Type B pancreatic cell (in vitro differentiated cells): ENCODE measurements around the gene RAP1GAP. TPM values are rescaled to one million over a fixed set of nuclear protein-coding genes. Genes with fewer than 3 reads are reported as not detected.

Experiments
- DNase-seq: peaks from one replicate; pipeline ENCODE4 v3.0.0; 2021; ENCODE audit warnings: mixed read lengths; ENCODE audit not compliant: unreplicated experiment; ENCODE audit errors: extremely low spot score
- H3K27ac Mint-ChIP-seq: 2 replicates; pipeline ENCODE4 v1.8.0; 2021; ENCODE audit warnings: mild to moderate bottlenecking, mixed read lengths
- H3K27me3 Mint-ChIP-seq: 2 replicates; pipeline ENCODE4 v1.8.0; 2021; ENCODE audit warnings: mixed read lengths
- H3K36me3 Mint-ChIP-seq: 2 replicates; pipeline ENCODE4 v1.8.0; 2021; ENCODE audit warnings: mixed read lengths
- H3K4me1 Mint-ChIP-seq: one replicate; pipeline ENCODE4 v1.8.0; 2021; ENCODE audit warnings: mixed read lengths; ENCODE audit not compliant: unreplicated experiment
- H3K4me3 Mint-ChIP-seq: 2 replicates; pipeline ENCODE4 v1.8.0; 2021; ENCODE audit warnings: mild to moderate bottlenecking, mixed read lengths
- H3K9me3 Mint-ChIP-seq: 2 replicates; pipeline ENCODE4 v1.8.0; 2021; ENCODE audit warnings: mixed read lengths
- total RNA-seq: library from RNA; stranded (reverse); gene quantifications from 2 replicates; pipeline ENCODE4 v1.2.1, GENCODE V29; 2021; ENCODE audit warnings: low replicate concordance
- TF ChIP-seq, protein P1 (sequence below): fragments of 200-600 bp; sonication (generic); conservative IDR thresholded peaks from 2 replicates; pipeline ENCODE4 v1.5.0; 2021; ENCODE audit warnings: antibody characterized with exemption, mild to moderate bottlenecking

Gene RAP1GAP
- total RNA-seq, 1 donor from 2014 or later, result 18.5 TPM

DNA sequence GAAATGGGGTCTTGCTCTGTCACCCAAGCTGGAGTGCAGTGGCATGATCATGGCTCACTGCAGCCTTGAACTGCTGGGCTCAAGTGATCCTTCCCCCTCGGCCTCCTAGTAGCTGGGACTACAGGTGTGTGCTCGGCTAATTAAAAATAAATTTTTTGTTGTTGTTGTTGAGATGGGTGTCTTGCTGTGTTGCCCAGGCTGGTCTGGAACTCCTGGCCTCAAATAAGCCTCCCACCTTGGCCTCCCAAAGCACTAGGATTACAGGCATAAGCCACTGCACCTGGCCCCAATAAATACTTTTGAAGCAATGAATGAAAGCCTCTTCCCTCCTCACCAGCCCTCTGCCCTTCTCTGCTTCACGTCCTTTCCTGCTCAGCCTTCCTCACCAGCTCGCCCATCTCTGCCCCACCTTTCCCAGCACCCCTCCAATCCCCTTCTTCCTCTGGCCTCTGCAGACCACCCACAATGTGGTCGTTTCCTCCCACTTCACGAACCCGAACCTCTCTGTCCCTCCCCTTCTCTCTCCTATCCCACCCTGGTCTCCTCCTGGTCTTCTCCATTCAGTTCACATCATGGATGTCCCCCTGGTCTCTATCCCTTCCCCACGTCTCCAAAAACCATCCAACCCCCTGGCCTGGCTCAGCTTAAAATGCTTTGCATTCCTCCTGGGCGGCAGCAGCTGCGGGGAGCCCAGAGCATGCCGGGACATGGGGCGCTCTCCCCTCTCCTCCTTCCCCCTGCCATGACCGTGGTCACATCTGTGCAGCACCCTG lies 38.4 kb downstream of the RAP1GAP start:
- Mint-ChIP-seq H3K4me1 (peaks cover 15% of the 10 kb centered on the region), H3K36me3 (no peaks in the 10 kb centered on the region), H3K27me3 (peaks cover 3% of the 10 kb centered on the region), H3K4me3 (no peak overlapping the region), H3K9me3 (no peaks in the 10 kb centered on the region), H3K27ac (no peak overlapping the region)
- TF ChIP-seq, protein P1, sequence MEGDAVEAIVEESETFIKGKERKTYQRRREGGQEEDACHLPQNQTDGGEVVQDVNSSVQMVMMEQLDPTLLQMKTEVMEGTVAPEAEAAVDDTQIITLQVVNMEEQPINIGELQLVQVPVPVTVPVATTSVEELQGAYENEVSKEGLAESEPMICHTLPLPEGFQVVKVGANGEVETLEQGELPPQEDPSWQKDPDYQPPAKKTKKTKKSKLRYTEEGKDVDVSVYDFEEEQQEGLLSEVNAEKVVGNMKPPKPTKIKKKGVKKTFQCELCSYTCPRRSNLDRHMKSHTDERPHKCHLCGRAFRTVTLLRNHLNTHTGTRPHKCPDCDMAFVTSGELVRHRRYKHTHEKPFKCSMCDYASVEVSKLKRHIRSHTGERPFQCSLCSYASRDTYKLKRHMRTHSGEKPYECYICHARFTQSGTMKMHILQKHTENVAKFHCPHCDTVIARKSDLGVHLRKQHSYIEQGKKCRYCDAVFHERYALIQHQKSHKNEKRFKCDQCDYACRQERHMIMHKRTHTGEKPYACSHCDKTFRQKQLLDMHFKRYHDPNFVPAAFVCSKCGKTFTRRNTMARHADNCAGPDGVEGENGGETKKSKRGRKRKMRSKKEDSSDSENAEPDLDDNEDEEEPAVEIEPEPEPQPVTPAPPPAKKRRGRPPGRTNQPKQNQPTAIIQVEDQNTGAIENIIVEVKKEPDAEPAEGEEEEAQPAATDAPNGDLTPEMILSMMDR, result no peak
- no peak for DNase-seq

DNA sequence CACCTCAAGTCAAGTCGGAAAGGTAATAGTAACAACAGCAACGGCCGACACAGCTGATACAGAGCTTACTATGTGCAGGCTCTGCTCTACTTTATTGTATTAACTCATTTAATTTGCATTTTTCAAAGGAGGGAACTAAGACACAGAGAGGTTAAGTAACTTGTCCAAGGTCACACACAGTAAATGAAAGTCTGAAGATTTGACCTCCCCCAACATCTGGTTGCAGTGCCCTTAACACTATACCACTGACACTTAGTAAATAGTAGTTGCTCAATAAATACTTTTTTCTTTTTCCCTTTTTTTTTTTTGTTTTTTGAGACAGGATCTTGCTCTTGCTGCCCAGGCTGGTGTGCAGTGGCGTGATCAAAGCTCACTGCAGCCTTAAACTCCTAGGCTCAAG lies 39.2 kb downstream of the RAP1GAP start:
- Mint-ChIP-seq H3K9me3 (no peaks in the 10 kb centered on the region), H3K36me3 (no peaks in the 10 kb centered on the region), H3K4me1 (peaks cover 10% of the 10 kb centered on the region), H3K4me3 (no peak overlapping the region), H3K27me3 (peaks cover under 1% of the 10 kb centered on the region), H3K27ac (no peak overlapping the region)
- TF ChIP-seq, protein P1, result no peak
- DNase-seq, result no peak

DNA sequence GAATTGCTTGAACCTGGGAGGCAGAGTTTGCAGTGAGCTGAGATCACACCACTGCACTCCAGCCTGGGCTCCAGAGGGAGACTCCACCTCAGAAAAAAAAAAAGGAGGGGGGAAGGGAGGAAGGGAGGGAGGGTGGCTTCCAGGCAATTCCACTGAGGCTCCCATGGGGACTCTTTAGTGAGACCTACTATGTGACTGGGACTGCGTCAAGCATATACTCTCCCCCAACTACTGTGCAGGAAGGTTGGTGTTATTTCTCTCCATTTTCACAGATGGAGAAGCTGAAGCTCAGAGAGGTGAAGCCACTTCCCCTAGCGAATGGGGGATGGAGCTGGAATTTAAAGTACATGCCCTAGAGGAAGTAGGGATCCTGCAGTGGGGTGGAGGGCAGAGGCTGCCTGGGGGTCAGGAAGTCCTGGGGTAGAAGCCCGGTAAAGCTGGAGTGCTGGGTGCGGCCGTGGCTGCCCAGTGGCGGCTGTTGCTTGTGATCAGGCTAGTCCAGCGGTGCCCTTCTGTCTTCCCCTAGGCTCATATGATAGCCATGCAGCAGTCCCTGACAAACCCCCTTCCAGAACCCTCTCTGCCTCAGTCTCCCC lies 40.3 kb downstream of the RAP1GAP start:
- H3K4me1 Mint-ChIP-seq, result peaks cover 10% of the 10 kb centered on the region
- H3K9me3 Mint-ChIP-seq, result no peaks in the 10 kb centered on the region
- DNase-seq, result no peak
- H3K36me3 Mint-ChIP-seq, result no peaks in the 10 kb centered on the region
- no peak overlapping the region for H3K27ac Mint-ChIP-seq
- TF ChIP-seq, protein P1, result no peak
- H3K27me3 Mint-ChIP-seq, result peaks cover 3% of the 10 kb centered on the region
- no peak overlapping the region for H3K4me3 Mint-ChIP-seq

DNA sequence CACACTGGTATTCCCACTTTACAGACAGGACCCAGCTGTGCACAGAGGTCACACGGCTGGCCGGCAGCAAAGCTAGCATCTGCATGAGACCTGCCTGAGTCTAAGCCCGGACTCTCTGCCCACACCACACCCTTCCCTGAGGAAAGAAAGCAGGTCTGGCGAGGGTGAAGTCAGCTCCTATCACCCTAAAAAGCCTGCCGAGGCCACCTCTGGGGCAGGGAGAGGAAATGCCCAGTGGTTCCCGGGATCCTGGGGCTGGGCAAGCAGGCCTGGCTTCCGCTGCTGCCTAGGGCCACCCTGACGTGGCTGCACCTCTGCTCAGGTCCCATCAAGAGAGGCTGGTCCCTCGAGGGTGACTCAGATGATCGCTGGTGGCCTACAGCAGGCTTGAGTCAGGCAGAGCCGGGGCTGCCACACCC lies 42.2 kb downstream of the RAP1GAP start:
- Mint-ChIP-seq H3K4me1 (peaks cover 8% of the 10 kb centered on the region), H3K27ac (no peak overlapping the region), H3K36me3 (no peaks in the 10 kb centered on the region), H3K27me3 (peaks cover 5% of the 10 kb centered on the region), H3K4me3 (no peak overlapping the region), H3K9me3 (no peaks in the 10 kb centered on the region)
- TF ChIP-seq, protein P1, result no peak
- no peak for DNase-seq

DNA sequence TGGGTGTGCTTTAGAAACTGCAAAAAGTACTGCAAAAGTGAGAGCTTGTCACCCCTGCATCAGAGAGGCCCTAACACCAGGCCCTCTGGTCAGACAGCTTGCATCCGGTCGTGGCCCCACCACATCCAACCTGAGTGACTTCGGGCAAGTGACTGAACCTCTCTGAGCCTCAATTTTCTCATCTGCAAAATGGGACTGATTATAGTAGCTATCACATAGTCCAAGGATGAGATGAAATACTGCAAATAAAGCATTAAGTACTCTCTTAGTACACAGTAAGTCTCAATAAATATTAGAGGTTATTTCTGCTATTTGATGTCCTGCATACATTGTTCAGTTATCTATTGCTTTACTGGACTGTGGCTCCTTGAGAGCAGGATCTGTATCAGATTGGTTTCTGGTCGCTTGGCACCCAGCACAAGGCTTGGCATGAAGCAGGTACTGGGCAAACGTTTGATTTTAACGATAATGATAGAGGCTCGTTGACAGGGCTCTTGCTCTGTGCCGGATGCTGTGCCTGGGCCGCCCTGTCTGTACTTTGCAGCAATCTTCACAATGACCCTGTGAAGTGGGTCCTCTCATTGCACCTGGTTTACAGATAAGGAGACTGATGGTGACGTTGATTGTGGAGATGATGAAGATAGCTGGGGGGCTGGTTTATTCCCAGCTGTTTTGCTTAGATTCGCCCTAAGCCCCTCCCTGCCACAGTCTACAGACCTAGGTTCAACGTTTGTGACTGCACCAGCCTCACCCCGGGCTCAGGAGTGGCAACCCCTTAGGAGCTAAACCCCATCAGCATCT lies 43.6 kb downstream of the RAP1GAP start:
- DNase-seq, result no peak
- Mint-ChIP-seq H3K4me1 (peaks cover 14% of the 10 kb centered on the region), H3K36me3 (no peaks in the 10 kb centered on the region), H3K4me3 (no peak overlapping the region), H3K27me3 (peaks cover 13% of the 10 kb centered on the region), H3K9me3 (no peaks in the 10 kb centered on the region), H3K27ac (no peak overlapping the region)
- TF ChIP-seq, protein P1, result no peak
